KMS-11 (cell line): Measurements from ENCODE around the gene ZNF91.
"Not testable (repeated sequence)": the region's sequence is repeated elsewhere in the genome, so short reads cannot be mapped to it uniquely, and the experiment has no call there.

Source experiments
- H2AFZ ChIP-seq: fragments of 200-600 bp; sonication (generic); 2 replicates; pipeline ENCODE4 v1.6.1; 2016; ENCODE audit warnings: antibody characterized with exemption, mixed run types, low read depth
- H3K27ac ChIP-seq: fragments of 200-600 bp; sonication (generic); 2 replicates; pipeline ENCODE4 v1.6.1; 2016; ENCODE audit warnings: mild to moderate bottlenecking, mixed run types
- H3K27me3 ChIP-seq: fragments of 200-600 bp; sonication (generic); 2 replicates; pipeline ENCODE4 v1.6.1; 2017; ENCODE audit warnings: mild to moderate bottlenecking, low read depth, mixed run types, moderate library complexity; ENCODE audit not compliant: insufficient read depth
- H3K36me3 ChIP-seq: fragments of 200-600 bp; sonication (generic); 2 replicates; pipeline ENCODE4 v1.6.1; 2017; ENCODE audit warnings: mild to moderate bottlenecking, mixed run types; ENCODE audit not compliant: insufficient read depth
- H3K4me1 ChIP-seq: fragments of 200-600 bp; sonication (generic); 2 replicates; pipeline ENCODE4 v1.6.1; 2016; ENCODE audit warnings: mild to moderate bottlenecking, low read depth, mixed run types; ENCODE audit not compliant: poor library complexity, severe bottlenecking
- H3K4me2 ChIP-seq: fragments of 200-600 bp; sonication (generic); 2 replicates; pipeline ENCODE4 v1.7.0; 2016; ENCODE audit warnings: mild to moderate bottlenecking, mixed run types
- H3K4me3 ChIP-seq: fragments of 200-600 bp; sonication (generic); IDR thresholded peaks from 2 replicates; pipeline ENCODE4 v1.6.1; 2017; ENCODE audit warnings: low read depth, low read length, mixed read lengths; ENCODE audit not compliant: insufficient read depth
- H3K79me2 ChIP-seq: fragments of 200-600 bp; sonication (generic); 2 replicates; pipeline ENCODE4 v1.6.1; 2016; ENCODE audit warnings: low read depth, mixed run types; ENCODE audit not compliant: insufficient read depth
- H3K9ac ChIP-seq: fragments of 200-600 bp; sonication (generic); 2 replicates; pipeline ENCODE4 v1.6.1; 2016; ENCODE audit warnings: mild to moderate bottlenecking, mixed run types
- H4K20me1 ChIP-seq: fragments of 200-600 bp; sonication (generic); 2 replicates; pipeline ENCODE4 v1.6.1; 2016; ENCODE audit warnings: mild to moderate bottlenecking, mixed run types; ENCODE audit not compliant: insufficient read depth
- TF ChIP-seq, protein P1 (sequence below): fragments of 200-600 bp; sonication (generic); conservative IDR thresholded peaks from 2 replicates; pipeline ENCODE4 v1.6.1; 2017; ENCODE audit warnings: low read depth, mild to moderate bottlenecking, antibody characterized with exemption, low read length, moderate library complexity, mixed read lengths

Gene ZNF91

DNA sequence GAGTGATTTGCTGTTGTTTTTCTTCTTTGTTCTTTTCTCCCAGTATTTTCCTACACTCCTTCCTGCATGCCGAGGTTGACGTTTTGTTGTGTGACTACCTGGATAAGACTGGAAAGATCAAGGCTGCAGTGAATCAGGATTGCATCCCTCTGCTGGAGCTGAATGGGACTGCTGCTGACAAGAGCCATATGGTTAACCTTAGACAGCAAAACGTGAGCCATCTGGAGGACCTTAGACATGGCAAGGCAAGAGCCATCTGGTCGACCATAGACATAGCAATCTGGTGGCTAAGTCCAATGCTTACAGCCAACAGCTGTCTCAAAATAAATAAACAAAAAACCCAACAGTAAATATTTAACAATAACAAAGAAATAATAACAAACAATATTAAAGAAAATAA lies 42.6 kb upstream of the ZNF91 start:
- Histone ChIP-seq H3K4me1 (no peaks in the 10 kb centered on the region), H3K4me3 (no peak overlapping the region), H3K4me2 (no peak overlapping the region), H3K27ac (no peak overlapping the region), H3K36me3 (no peaks in the 10 kb centered on the region), H3K27me3 (no peaks in the 10 kb centered on the region), H3K79me2 (no peaks in the 10 kb centered on the region), H3K9ac (no peak overlapping the region), H2AFZ (no peak overlapping the region), H4K20me1 (no peaks in the 10 kb centered on the region)
- TF ChIP-seq, protein P1, sequence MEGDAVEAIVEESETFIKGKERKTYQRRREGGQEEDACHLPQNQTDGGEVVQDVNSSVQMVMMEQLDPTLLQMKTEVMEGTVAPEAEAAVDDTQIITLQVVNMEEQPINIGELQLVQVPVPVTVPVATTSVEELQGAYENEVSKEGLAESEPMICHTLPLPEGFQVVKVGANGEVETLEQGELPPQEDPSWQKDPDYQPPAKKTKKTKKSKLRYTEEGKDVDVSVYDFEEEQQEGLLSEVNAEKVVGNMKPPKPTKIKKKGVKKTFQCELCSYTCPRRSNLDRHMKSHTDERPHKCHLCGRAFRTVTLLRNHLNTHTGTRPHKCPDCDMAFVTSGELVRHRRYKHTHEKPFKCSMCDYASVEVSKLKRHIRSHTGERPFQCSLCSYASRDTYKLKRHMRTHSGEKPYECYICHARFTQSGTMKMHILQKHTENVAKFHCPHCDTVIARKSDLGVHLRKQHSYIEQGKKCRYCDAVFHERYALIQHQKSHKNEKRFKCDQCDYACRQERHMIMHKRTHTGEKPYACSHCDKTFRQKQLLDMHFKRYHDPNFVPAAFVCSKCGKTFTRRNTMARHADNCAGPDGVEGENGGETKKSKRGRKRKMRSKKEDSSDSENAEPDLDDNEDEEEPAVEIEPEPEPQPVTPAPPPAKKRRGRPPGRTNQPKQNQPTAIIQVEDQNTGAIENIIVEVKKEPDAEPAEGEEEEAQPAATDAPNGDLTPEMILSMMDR: no peak

DNA sequence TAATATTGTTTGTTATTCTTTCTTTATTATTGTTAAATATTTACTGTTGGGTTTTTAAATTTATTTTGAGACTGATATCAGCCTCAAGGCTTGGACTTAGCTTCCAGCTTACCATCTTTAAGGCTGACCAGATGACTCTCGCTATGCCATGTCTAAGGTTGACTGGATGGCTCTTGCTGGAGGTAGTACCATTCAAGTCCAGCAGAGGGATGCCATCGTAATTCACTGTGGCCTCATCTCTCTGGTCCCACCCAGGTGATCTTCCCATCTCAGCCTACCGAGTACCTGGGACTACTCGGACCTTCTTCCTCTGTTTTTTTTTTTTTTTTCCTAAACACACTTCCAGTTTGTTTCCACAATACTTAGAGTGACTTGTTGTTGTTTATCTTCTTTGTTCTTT lies 41.7 kb upstream of the ZNF91 start:
- TF ChIP-seq, protein P1: no peak
- no peak overlapping the region for H3K4me2 ChIP-seq
- no peak overlapping the region for H3K27ac ChIP-seq
- H2AFZ ChIP-seq: no peak overlapping the region
- no peaks in the 10 kb centered on the region for H4K20me1 ChIP-seq
- no peak overlapping the region for H3K9ac ChIP-seq
- H3K79me2 ChIP-seq: no peaks in the 10 kb centered on the region
- H3K27me3 ChIP-seq: no peaks in the 10 kb centered on the region
- H3K4me3 ChIP-seq: no peak overlapping the region
- H3K36me3 ChIP-seq: no peaks in the 10 kb centered on the region
- H3K4me1 ChIP-seq: no peaks in the 10 kb centered on the region

DNA sequence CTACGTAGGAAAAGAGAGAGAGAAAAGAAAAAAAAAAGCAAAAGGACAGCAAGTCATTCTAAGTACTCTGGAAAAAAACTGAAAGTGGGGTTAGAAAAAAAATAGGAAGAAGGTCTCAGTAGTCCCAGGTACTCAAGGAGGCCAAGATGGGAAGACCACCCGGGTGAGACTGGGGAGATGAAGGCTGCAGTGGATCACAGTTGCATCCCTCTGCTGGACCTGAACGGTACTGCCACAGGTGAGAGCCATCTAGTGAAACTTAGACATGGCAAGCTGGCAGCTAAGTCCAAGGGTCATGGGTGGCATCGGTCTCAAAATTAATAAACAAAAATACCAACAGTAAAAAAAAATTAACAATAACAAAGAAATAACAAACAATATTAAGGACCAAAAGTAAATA lies 41.0 kb upstream of the ZNF91 start:
- H3K4me3 ChIP-seq: no peak overlapping the region

DNA sequence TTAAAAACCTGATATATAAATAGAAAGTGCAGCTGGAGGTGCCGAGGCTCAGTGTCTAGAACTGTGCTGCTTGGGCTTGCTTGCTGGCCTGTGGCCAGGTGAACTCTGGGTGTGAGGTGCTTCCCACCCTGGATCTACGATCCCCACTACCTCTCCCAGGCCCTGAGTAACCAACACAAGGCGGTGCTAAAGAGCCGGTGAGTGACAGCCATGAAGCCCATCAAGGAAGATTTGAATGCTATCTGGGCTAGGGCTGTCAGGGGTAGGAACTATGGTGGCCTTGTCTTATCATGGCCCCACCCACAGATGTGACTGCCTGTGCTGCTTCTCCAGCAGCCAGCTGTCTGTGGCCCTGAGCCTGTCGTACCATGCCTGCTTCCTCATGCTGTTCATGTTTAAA lies 25.6 kb upstream of the ZNF91 start:
- H3K27ac ChIP-seq: no peak overlapping the region
- no peaks in the 10 kb centered on the region for H3K36me3 ChIP-seq
- TF ChIP-seq, protein P1: no peak
- no peaks in the 10 kb centered on the region for H4K20me1 ChIP-seq
- no peak overlapping the region for H3K9ac ChIP-seq
- H3K4me1 ChIP-seq: no peaks in the 10 kb centered on the region
- H3K79me2 ChIP-seq: no peaks in the 10 kb centered on the region
- H2AFZ ChIP-seq: no peak overlapping the region
- no peak overlapping the region for H3K4me2 ChIP-seq
- H3K4me3 ChIP-seq: no peak overlapping the region
- no peaks in the 10 kb centered on the region for H3K27me3 ChIP-seq

More for the DNA sequence above, 41.0 kb upstream of the ZNF91 start:
- H3K27me3 ChIP-seq: no peaks in the 10 kb centered on the region
- H2AFZ ChIP-seq: no peak overlapping the region
- H3K79me2 ChIP-seq: no peaks in the 10 kb centered on the region
- H4K20me1 ChIP-seq: no peaks in the 10 kb centered on the region
- no peak overlapping the region for H3K4me2 ChIP-seq
- no peak overlapping the region for H3K27ac ChIP-seq
- H3K9ac ChIP-seq: no peak overlapping the region
- TF ChIP-seq, protein P1: 0 out of 2 replicates have a peak, but pooled peaks have one; percentile 13
- no peaks in the 10 kb centered on the region for H3K4me1 ChIP-seq
- H3K36me3 ChIP-seq: no peaks in the 10 kb centered on the region

DNA sequence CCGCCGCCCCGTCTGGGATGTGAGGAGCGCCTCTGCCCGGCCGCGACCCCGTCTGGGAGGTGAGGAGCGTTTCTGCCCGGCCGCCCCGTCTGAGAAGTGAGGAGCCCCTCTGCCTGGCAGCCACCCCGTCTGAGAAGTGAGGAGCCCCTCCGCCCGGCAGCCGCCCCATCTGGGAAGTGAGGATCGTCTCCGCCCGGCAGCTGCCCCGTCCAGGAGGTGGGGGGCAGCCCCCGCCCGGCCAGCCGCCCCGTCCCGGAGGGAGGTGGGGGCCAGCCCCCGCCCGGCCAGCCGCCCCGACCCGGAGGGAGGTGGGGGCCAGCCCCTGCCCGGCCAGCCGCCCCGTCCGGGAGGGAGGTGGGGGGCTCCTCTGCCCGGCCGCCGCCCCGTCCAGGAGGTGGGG lies 24.0 kb upstream of the ZNF91 start:
- not testable (repeated sequence) for H3K4me2 ChIP-seq, H4K20me1 ChIP-seq, H3K9ac ChIP-seq, H2AFZ ChIP-seq, H3K27me3 ChIP-seq, H3K79me2 ChIP-seq, H3K36me3 ChIP-seq, H3K27ac ChIP-seq, H3K4me1 ChIP-seq, H3K4me3 ChIP-seq
